ENCODE measurements around the gene INCENP.

DNA sequence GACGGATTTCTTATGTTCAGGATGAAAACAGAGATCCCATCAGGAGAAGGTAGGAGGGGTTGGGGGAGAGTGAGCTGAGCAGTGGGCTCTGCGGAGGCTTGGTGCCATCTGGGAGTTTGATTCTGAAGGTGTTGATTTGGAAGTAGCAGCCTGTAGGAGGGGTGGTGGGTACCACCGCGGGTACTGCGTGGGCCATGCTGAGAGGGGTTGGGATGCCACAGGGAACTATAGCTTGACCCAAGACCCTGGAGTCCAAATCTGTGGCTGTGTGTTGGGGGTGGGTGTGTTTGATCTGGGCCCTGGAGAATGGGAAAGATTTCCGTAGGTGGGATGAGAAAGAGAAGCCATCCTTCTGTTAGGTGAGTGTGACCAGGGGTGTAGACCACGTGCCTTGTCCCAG is 5.0 kb downstream of the INCENP start:
- TF ChIP-seq, protein P1, sequence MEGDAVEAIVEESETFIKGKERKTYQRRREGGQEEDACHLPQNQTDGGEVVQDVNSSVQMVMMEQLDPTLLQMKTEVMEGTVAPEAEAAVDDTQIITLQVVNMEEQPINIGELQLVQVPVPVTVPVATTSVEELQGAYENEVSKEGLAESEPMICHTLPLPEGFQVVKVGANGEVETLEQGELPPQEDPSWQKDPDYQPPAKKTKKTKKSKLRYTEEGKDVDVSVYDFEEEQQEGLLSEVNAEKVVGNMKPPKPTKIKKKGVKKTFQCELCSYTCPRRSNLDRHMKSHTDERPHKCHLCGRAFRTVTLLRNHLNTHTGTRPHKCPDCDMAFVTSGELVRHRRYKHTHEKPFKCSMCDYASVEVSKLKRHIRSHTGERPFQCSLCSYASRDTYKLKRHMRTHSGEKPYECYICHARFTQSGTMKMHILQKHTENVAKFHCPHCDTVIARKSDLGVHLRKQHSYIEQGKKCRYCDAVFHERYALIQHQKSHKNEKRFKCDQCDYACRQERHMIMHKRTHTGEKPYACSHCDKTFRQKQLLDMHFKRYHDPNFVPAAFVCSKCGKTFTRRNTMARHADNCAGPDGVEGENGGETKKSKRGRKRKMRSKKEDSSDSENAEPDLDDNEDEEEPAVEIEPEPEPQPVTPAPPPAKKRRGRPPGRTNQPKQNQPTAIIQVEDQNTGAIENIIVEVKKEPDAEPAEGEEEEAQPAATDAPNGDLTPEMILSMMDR (IDR thresholded peaks at IDR 0.05) = no peak
- TF ChIP-seq POLR2A (IDR thresholded peaks at IDR 0.05) = no peak
